H1 (cell line): Measurements from ENCODE around the gene GDPD5. TPM values are rescaled to one million over a fixed set of nuclear protein-coding genes. Genes with fewer than 3 reads are reported as not detected.

Experiments used
- CTCF ChIA-PET: fragments of 300-600 bp; sonication (Branson Sonifier 250); formaldehyde crosslinking; loops from one replicate; lab custom pipeline; 2021; ENCODE audit not compliant: partially characterized antibody; lab: Charles Lee
- POLR2A ChIA-PET: fragments of 300-600 bp; sonication (Branson Sonifier 250); formaldehyde crosslinking; loops from one replicate; lab custom pipeline; 2021; ENCODE audit warnings: inconsistent platforms; ENCODE audit not compliant: partially characterized antibody; lab: Charles Lee
- DNase-seq, 2 experiments: peaks; one replicate each; pipeline versions ENCODE4 v3.0.0 to v3.0.0-alpha.2; 2010 to 2022; ENCODE audit warnings: low spot score in 2 of 2, low read depth in 1 of 2, mixed read lengths in 1 of 2
- FAIRE-seq: peaks from 2 replicates; lab custom pipeline; 2011; peaks lifted over from hg19 to GRCh38; lab: Jason Lieb, UNC
- H2AFZ ChIP-seq: 2 replicates; pipeline ENCODE4 v1.8.1; 2012; ENCODE audit warnings: low read length, inconsistent platforms
- H2AK5ac ChIP-seq: 2 replicates; pipeline ENCODE4 v1.6.1; 2013; ENCODE audit warnings: low read depth, low read length
- H2BK120ac ChIP-seq: replicated peaks from 2 replicates; pipeline ENCODE3; 2013; ENCODE audit warnings: low read depth, low read length, inconsistent platforms
- H2BK12ac ChIP-seq: 2 replicates; pipeline ENCODE4 v1.6.1; 2013; ENCODE audit warnings: low read depth, low read length
- H2BK15ac ChIP-seq: 2 replicates; pipeline ENCODE4 v1.6.1; 2013; ENCODE audit warnings: low read length
- H2BK20ac ChIP-seq: 2 replicates; pipeline ENCODE4 v1.6.1; 2013; ENCODE audit warnings: low read length
- H2BK5ac ChIP-seq: 2 replicates; pipeline ENCODE4 v1.6.1; 2013; ENCODE audit warnings: low read depth, low read length
- H3K14ac ChIP-seq: 2 replicates; pipeline ENCODE4 v1.6.1; 2013; ENCODE audit warnings: inconsistent platforms; ENCODE audit not compliant: insufficient read length
- H3K18ac ChIP-seq: 2 replicates; pipeline ENCODE4 v1.6.1; 2013; ENCODE audit warnings: low read length; ENCODE audit errors: extremely low read depth
- H3K23ac ChIP-seq: 2 replicates; pipeline ENCODE4 v1.6.1; 2013; ENCODE audit warnings: inconsistent platforms; ENCODE audit not compliant: insufficient read length
- H3K23me2 ChIP-seq: 2 replicates; pipeline ENCODE4 v1.6.1; 2013; ENCODE audit warnings: low read depth, low read length
- H3K27ac ChIP-seq: 2 replicates; pipeline ENCODE4 v1.6.1; 2011; ENCODE audit warnings: low read depth, low read length, inconsistent platforms
- H3K27me3 ChIP-seq, 4 experiments: replicated peaks in 1 of 4; 1 replicate in 1 of 4; 2 replicates in 3 of 4; pipeline versions ENCODE4 v1.6.1 to v1.8.1; 2011 to 2013; ENCODE audit warnings: low read length in 3 of 4, mild to moderate bottlenecking in 3 of 4, inconsistent platforms in 2 of 4, mixed read lengths in 2 of 4, moderate library complexity in 1 of 4; ENCODE audit not compliant: control insufficient read depth in 3 of 4, insufficient read depth in 3 of 4; ENCODE audit errors: extremely low read depth in 1 of 4
- H3K36me3 ChIP-seq, 4 experiments: 2 replicates each; pipeline versions ENCODE4 v1.6.1 to v1.8.1; 2011 to 2013; ENCODE audit warnings: mild to moderate bottlenecking in 4 of 4, low read length in 3 of 4, moderate library complexity in 2 of 4, control low read depth in 1 of 4, inconsistent platforms in 1 of 4; ENCODE audit not compliant: insufficient read depth in 4 of 4, control insufficient read depth in 2 of 4
- H3K4ac ChIP-seq: replicated peaks from 2 replicates; pipeline ENCODE3; 2013; ENCODE audit warnings: low read length, low read depth, mixed read lengths, inconsistent platforms; ENCODE audit not compliant: insufficient read length
- H3K4me1 ChIP-seq, 4 experiments: replicated peaks in 1 of 4; 1 replicate in 1 of 4; 2 replicates in 3 of 4; pipeline versions ENCODE4 v1.6.1 to v1.8.1; 2011 to 2013; ENCODE audit warnings: low read length in 3 of 4, inconsistent platforms in 2 of 4, mixed read lengths in 1 of 4; ENCODE audit not compliant: insufficient read depth in 4 of 4, control insufficient read depth in 3 of 4
- H3K4me2 ChIP-seq, 2 experiments: 2 replicates each; pipeline versions ENCODE4 v1.6.1 to v1.8.1; 2011 to 2013; ENCODE audit warnings: low read depth in 2 of 2, low read length in 2 of 2, control low read depth in 1 of 2, inconsistent platforms in 1 of 2, mild to moderate bottlenecking in 1 of 2; ENCODE audit not compliant: insufficient read depth in 1 of 2
- H3K4me3 ChIP-seq, 4 experiments: fragments of 200-600, 300-600 bp in 1 of 4; sonication (generic), shearing (Covaris generic), sonication (Bioruptor Twin) in 1 of 4; 2 replicates each; pipeline versions ENCODE4 v1.5.1 to v1.8.1; 2011 to 2016; ENCODE audit warnings: low read length in 4 of 4, low read depth in 3 of 4, control low read depth in 2 of 4, inconsistent platforms in 2 of 4, mild to moderate bottlenecking in 2 of 4, mixed read lengths in 1 of 4, moderate library complexity in 1 of 4; ENCODE audit not compliant: insufficient read depth in 2 of 4; ENCODE audit errors: extremely low read depth in 1 of 4
- H3K56ac ChIP-seq: replicated peaks from 2 replicates; pipeline ENCODE3; 2013; ENCODE audit warnings: low read depth, mild to moderate bottlenecking, mixed read lengths, low read length, inconsistent platforms; ENCODE audit not compliant: insufficient read length
- H3K79me1 ChIP-seq: 2 replicates; pipeline ENCODE4 v1.6.1; 2013; ENCODE audit warnings: low read depth, low read length, control low read depth
- H3K79me2 ChIP-seq, 2 experiments: 2 replicates each; pipeline versions ENCODE4 v1.6.1 to v1.8.1; 2012 to 2013; ENCODE audit warnings: low read length in 2 of 2, mild to moderate bottlenecking in 2 of 2, inconsistent platforms in 1 of 2; ENCODE audit not compliant: insufficient read depth in 2 of 2, control insufficient read depth in 1 of 2
- H3K9ac ChIP-seq, 4 experiments: replicated peaks in 1 of 4; 1 replicate in 1 of 4; 2 replicates in 3 of 4; pipeline versions ENCODE4 v1.6.1 to v1.8.1; 2011 to 2013; ENCODE audit warnings: low read depth in 3 of 4, low read length in 3 of 4, control low read depth in 2 of 4, mild to moderate bottlenecking in 2 of 4, moderate library complexity in 2 of 4, inconsistent platforms in 1 of 4; ENCODE audit errors: extremely low read depth in 1 of 4
- H3K9me3 ChIP-seq, 2 experiments: 2 replicates each; pipeline versions ENCODE4 v1.6.1 to v1.8.1; 2012 to 2013; ENCODE audit warnings: mild to moderate bottlenecking in 2 of 2, moderate library complexity in 2 of 2, control low read depth in 1 of 2, inconsistent platforms in 1 of 2, low read depth in 1 of 2, low read length in 1 of 2, mixed read lengths in 1 of 2; ENCODE audit not compliant: insufficient read depth in 2 of 2
- H4K20me1 ChIP-seq, 2 experiments: replicated peaks in 1 of 2; 2 replicates each; pipeline versions ENCODE3 to v1.8.1; 2011 to 2013; ENCODE audit warnings: inconsistent platforms in 2 of 2, low read length in 2 of 2, mild to moderate bottlenecking in 1 of 2; ENCODE audit not compliant: insufficient read depth in 2 of 2, control insufficient read depth in 1 of 2
- H4K5ac ChIP-seq: 2 replicates; pipeline ENCODE4 v1.6.1; 2013; ENCODE audit warnings: low read length, low read depth, mixed read lengths, inconsistent platforms; ENCODE audit not compliant: insufficient read length
- H4K8ac ChIP-seq: 2 replicates; pipeline ENCODE4 v1.8.0; 2013; ENCODE audit warnings: mild to moderate bottlenecking, moderate library complexity, low read length, inconsistent platforms; ENCODE audit not compliant: insufficient read depth; ENCODE audit errors: extremely low read depth
- H4K91ac ChIP-seq: replicated peaks from 2 replicates; pipeline ENCODE3; 2013; ENCODE audit warnings: low read length, mixed read lengths, inconsistent platforms; ENCODE audit not compliant: insufficient read length
- BRCA1 ChIP-seq: IDR thresholded peaks from 2 replicates; pipeline ENCODE4 v1.6.1; 2012; ENCODE audit warnings: low read depth, low read length, improper control_type of control experiment
- KDM1A ChIP-seq: fragments of 200-600, 300-600 bp; sonication (generic); IDR thresholded peaks from 2 replicates; pipeline ENCODE4 v1.7.1; 2016; ENCODE audit warnings: mild to moderate bottlenecking, low read length, borderline replicate concordance
- SIN3A ChIP-seq, 2 experiments: IDR thresholded peaks in 1 of 2; conservative IDR thresholded peaks in 1 of 2; 2 replicates each; pipeline ENCODE4 v1.6.1; 2011 to 2012; ENCODE audit warnings: low read length in 2 of 2, improper control_type of control experiment in 1 of 2, low read depth in 1 of 2, mild to moderate bottlenecking in 1 of 2
- SIX5 ChIP-seq: IDR thresholded peaks from 2 replicates; pipeline ENCODE4 v1.6.1; 2011; ENCODE audit warnings: mild to moderate bottlenecking, low read depth, low read length
- WGBS, 2 experiments: shearing (Covaris generic) in 1 of 2; methylation state at CpG; one replicate each; pipeline versions ENCODE4 v1.1.6 to v1.1.7; 2013 to 2015; ENCODE audit warnings: low lambda C conversion rate in 2 of 2, mixed read lengths in 2 of 2, inconsistent platforms in 1 of 2, low coverage in 1 of 2, missing lambda C conversion rate in 1 of 2; ENCODE audit not compliant: insufficient replicate concordance in 2 of 2, insufficient coverage in 1 of 2, insufficient read length in 1 of 2; ENCODE audit errors: extremely low coverage in 1 of 2, missing lambda C conversion rate in 1 of 2; 5-methylcytosine and 5-hydroxymethylcytosine counted together
- polyA plus RNA-seq, 7 experiments: library from polyadenylated mRNA; depleted of rRNA in 3 of 7; stranded (reverse) in 5 of 7; unstranded in 2 of 7; fragments of >200 nt in 5 of 7; fragments of 200-250 nt in 2 of 7; gene quantifications; 1 replicate in 5 of 7; 2 replicates in 1 of 7; 4 replicates in 1 of 7; pipeline versions ENCODE4 v1.2.1 to v1.2.3, GENCODE V29; 2011 to 2013; ENCODE audit warnings: missing spikeins in 2 of 7, mixed read lengths in 2 of 7
- total RNA-seq: library from RNA; stranded (reverse); fragmentation: NEBNext Ultra II Directional; extraction: Animal tissue kit (Norgen Biotek cat#: 25700); gene quantifications from 2 replicates; pipeline ENCODE4 v1.2.1, GENCODE V29; 2021

GDPD5 gene
- total and polyA plus RNA-seq, 2 of the 8 experiments (the other 6 are each of a cell fraction or from before 2014, with no cell fraction given): 7.8 to 8.6 TPM

GRCh38 chr11:75530577-75530976 is 4.8 kb upstream of the GDPD5 start:
- no peak overlapping the region for H3K4me3 ChIP-seq
- no peak overlapping the region for H2BK20ac ChIP-seq
- 72% methylated on average over 3 of the region's 3 CpGs; no CpG with 5 or more reads in 1 of the 2 experiments for WGBS, 2 experiments
- H3K36me3 ChIP-seq: no peaks in the 10 kb centered on the region
- FAIRE-seq: no peak
- H4K20me1 ChIP-seq: no peaks in the 10 kb centered on the region
- no peak overlapping the region for H2AFZ ChIP-seq
- ChIA-PET CTCF (interaction anchor here (0.8 to 27.2 kb wide), 23 partner anchors 10 to 255 kb away, joined by 3 to 603 read pairs (median 7); partner anchors contain the start of gene KLHL35), POLR2A (interaction anchor here (0.7 to 2.5 kb wide), 7 partner anchors 10 to 85 kb away, joined by 3 to 16 read pairs (median 4); no protein-coding TSS in a partner anchor)
- no peak overlapping the region for H2BK5ac ChIP-seq
- no peak overlapping the region for H4K91ac ChIP-seq
- H2BK12ac ChIP-seq: no peak overlapping the region
- peaks cover 0 to 5% (median under 1%) of the 10 kb centered on the region in 4 experiments; a peak in 1 of 7 replicates for H3K4me1 ChIP-seq
- no peak overlapping the region for H2BK120ac ChIP-seq
- H3K18ac ChIP-seq: no peak overlapping the region
- H3K9me3 ChIP-seq: no peaks in the 10 kb centered on the region
- no peak overlapping the region for H2BK15ac ChIP-seq
- no peak overlapping the region for H3K4ac ChIP-seq
- no peak for DNase-seq
- no peak overlapping the region for H3K9ac ChIP-seq
- H3K56ac ChIP-seq: no peak overlapping the region
- no peak overlapping the region for H3K23ac ChIP-seq
- H3K27me3 ChIP-seq: peaks cover 0 to 4% (median 0%) of the 10 kb centered on the region in 4 experiments; a peak in 1 of 7 replicates
- H3K14ac ChIP-seq: no peak overlapping the region
- H4K8ac ChIP-seq: no peak overlapping the region
- no peak for TF ChIP-seq SIN3A (conservative IDR thresholded peaks at IDR 0.05 in 1 of 2, IDR thresholded peaks at IDR 0.05 in 1 of 2; ENCODE audit: low read depth in 1 of 2, low read length in 2 of 2)
- TF ChIP-seq BRCA1: no peak
- TF ChIP-seq SIX5: no peak
- TF ChIP-seq KDM1A: no peak
- H3K27ac ChIP-seq: no peak overlapping the region
- no peaks in the 10 kb centered on the region for H3K79me2 ChIP-seq
- no peaks in the 10 kb centered on the region; the same call in 1 of the 2 replicates for H3K79me1 ChIP-seq
- H3K4me2 ChIP-seq: no peak overlapping the region
- peaks cover 2% of the 10 kb centered on the region; the same call in 1 of the 2 replicates for H3K23me2 ChIP-seq
- H2AK5ac ChIP-seq: no peak overlapping the region
- H4K5ac ChIP-seq: no peak overlapping the region
